ENCODE measurements around the gene UBA1.

GRCh38 chrX:47217852-47218279, 24.2 kb downstream of the UBA1 start:
- TF ChIP-seq, protein P1, sequence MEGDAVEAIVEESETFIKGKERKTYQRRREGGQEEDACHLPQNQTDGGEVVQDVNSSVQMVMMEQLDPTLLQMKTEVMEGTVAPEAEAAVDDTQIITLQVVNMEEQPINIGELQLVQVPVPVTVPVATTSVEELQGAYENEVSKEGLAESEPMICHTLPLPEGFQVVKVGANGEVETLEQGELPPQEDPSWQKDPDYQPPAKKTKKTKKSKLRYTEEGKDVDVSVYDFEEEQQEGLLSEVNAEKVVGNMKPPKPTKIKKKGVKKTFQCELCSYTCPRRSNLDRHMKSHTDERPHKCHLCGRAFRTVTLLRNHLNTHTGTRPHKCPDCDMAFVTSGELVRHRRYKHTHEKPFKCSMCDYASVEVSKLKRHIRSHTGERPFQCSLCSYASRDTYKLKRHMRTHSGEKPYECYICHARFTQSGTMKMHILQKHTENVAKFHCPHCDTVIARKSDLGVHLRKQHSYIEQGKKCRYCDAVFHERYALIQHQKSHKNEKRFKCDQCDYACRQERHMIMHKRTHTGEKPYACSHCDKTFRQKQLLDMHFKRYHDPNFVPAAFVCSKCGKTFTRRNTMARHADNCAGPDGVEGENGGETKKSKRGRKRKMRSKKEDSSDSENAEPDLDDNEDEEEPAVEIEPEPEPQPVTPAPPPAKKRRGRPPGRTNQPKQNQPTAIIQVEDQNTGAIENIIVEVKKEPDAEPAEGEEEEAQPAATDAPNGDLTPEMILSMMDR (IDR thresholded peaks at IDR 0.05), result no peak
- no peak for TF ChIP-seq POLR2AphosphoS5 (IDR thresholded peaks at IDR 0.05)

Measured in prostate gland (tissue), 2 donors.